Effector memory CD4-positive, alpha-beta T cell (primary cell): ENCODE results near the gene LGALS7B.
"Not testable (repeated sequence)": the region's sequence is repeated elsewhere in the genome, so short reads cannot be mapped to it uniquely, and the experiment has no call there.

Source experiments
- DNase-seq, 3 donors: peaks; one replicate each; pipeline ENCODE4 v3.0.0-alpha.2; 2020
- H3K27ac ChIP-seq: 2 replicates; pipeline ENCODE4 v1.7.0; 2013; ENCODE audit warnings: mild to moderate bottlenecking, low read length, moderate library complexity; ENCODE audit not compliant: insufficient read depth, poor library complexity, severe bottlenecking
- H3K27me3 ChIP-seq: replicated peaks from 2 replicates; pipeline ENCODE4 v1.7.0; 2013; ENCODE audit warnings: mild to moderate bottlenecking, low read length; ENCODE audit not compliant: insufficient read depth, control insufficient read depth, poor library complexity, severe bottlenecking
- H3K36me3 ChIP-seq: 2 replicates; pipeline ENCODE4 v1.7.0; 2013; ENCODE audit warnings: mild to moderate bottlenecking, low read length, moderate library complexity; ENCODE audit not compliant: control insufficient read depth, insufficient read depth
- H3K4me1 ChIP-seq: 2 replicates; pipeline ENCODE4 v1.7.0; 2013; ENCODE audit warnings: low read length, mild to moderate bottlenecking; ENCODE audit not compliant: control insufficient read depth, insufficient read depth, poor library complexity, severe bottlenecking
- H3K4me3 ChIP-seq: 2 replicates; pipeline ENCODE4 v1.7.0; 2013; ENCODE audit warnings: low read length, low read depth, mild to moderate bottlenecking; ENCODE audit not compliant: insufficient read depth, poor library complexity, severe bottlenecking
- H3K9me3 ChIP-seq: 2 replicates; pipeline ENCODE4 v1.7.0; 2013; ENCODE audit warnings: mild to moderate bottlenecking, low read length, moderate library complexity; ENCODE audit not compliant: control insufficient read depth

LGALS7B gene

DNA sequence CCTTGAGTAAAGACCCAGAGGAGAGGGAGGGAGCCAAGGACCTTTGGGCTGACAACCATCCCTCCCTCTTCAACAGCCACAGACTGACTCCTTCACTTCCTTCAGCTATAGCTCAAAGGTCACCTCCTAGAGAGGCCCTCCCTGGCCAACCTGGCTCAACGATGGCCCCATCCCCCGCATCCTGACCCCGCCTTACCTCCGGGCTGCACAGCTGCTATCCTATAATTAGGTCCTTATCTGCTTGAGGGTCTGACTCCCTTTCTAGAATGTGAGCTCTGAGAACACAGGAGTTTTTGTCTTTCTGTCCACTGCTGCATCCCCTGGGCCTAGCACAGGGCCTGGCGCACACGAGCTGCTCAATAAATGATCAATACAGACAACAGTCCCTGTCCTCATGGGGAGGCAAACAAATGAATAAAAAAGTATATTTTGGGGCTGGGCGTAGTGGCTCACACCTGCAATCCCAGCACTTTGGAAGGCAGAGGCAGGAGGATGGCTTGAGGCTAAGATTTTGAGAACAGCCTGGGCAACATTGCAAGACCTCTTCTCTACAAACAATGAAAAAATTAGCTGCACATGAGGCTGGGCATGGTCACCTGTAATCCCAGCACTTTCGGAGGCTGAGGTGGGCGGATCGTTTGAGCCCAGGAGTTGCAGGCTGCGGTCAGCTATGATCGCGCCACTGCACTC is 30.4 kb downstream of the LGALS7B start:
- DNase-seq: no peak
- no peak overlapping the region for H3K4me3 ChIP-seq
- H3K9me3 ChIP-seq: no peaks in the 10 kb centered on the region
- H3K27ac ChIP-seq: no peak overlapping the region
- no peaks in the 10 kb centered on the region for H3K4me1 ChIP-seq
- H3K36me3 ChIP-seq: peaks cover 43% of the 10 kb centered on the region
- no peaks in the 10 kb centered on the region for H3K27me3 ChIP-seq

- H3K9me3 ChIP-seq, H3K27me3 ChIP-seq, H3K4me1 ChIP-seq, H3K27ac ChIP-seq, DNase-seq, H3K4me3 ChIP-seq: not testable (repeated sequence)
- peaks cover 31% of the 10 kb centered on the region for H3K36me3 ChIP-seq
These were observed 32.3 kb downstream of the LGALS7B start for GRCh38 chr19:38821230-38821825.

- H3K4me1 ChIP-seq, H3K27me3 ChIP-seq, DNase-seq, H3K9me3 ChIP-seq, H3K27ac ChIP-seq, H3K4me3 ChIP-seq: not testable (repeated sequence)
- H3K36me3 ChIP-seq: peaks cover 23% of the 10 kb centered on the region
These were observed 36.9 kb downstream of the LGALS7B start for GRCh38 chr19:38825936-38826335.

GRCh38 chr19:38826856-38827551 is 38.0 kb downstream of the LGALS7B start:
- H3K36me3 ChIP-seq: peaks cover 22% of the 10 kb centered on the region

DNA sequence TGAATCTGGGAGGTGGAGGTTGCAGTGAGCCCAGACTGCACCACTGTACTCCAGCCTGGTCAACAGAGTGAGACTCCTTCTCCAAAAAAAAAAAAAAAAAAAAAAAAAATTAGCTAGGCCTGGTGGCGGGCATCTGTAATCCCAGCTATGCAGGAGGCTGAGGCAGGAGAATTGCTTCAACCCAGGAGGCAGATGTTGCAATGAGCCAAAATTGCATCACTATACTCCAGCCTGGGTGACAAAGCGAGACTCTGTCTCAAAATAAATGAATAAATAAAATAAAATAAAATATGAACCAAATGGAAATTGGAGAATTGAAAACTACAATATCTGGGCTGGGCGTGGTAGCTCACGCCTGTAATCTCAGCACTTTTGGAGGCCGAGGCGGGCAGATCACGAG is 40.2 kb downstream of the LGALS7B start:
- not testable (repeated sequence) for H3K27ac ChIP-seq, DNase-seq, H3K4me3 ChIP-seq, H3K27me3 ChIP-seq, H3K4me1 ChIP-seq, H3K9me3 ChIP-seq
- H3K36me3 ChIP-seq: peaks cover 16% of the 10 kb centered on the region

More at GRCh38 chr19:38826856-38827551, 38.0 kb downstream of the LGALS7B start:
- H3K9me3 ChIP-seq: no peaks in the 10 kb centered on the region
- no peaks in the 10 kb centered on the region for H3K4me1 ChIP-seq
- no peaks in the 10 kb centered on the region for H3K27me3 ChIP-seq
- H3K4me3 ChIP-seq: no peak overlapping the region
- no peak overlapping the region for H3K27ac ChIP-seq
- DNase-seq: no peak

- H3K36me3 ChIP-seq: peaks cover 16% of the 10 kb centered on the region
- H3K4me3 ChIP-seq: no peak overlapping the region
- no peaks in the 10 kb centered on the region for H3K27me3 ChIP-seq
- no peak overlapping the region for H3K27ac ChIP-seq
- H3K4me1 ChIP-seq: peaks cover 3% of the 10 kb centered on the region
- DNase-seq: no peak
- H3K9me3 ChIP-seq: no peaks in the 10 kb centered on the region
These were observed 41.2 kb downstream of the LGALS7B start for GRCh38 chr19:38830039-38830733.

GRCh38 chr19:38831142-38831605 is 42.2 kb downstream of the LGALS7B start:
- peak in 1 of 3 donors; percentile 11 for DNase-seq
- H3K27me3 ChIP-seq: no peaks in the 10 kb centered on the region
- peak overlapping the region; percentile 77 for H3K27ac ChIP-seq
- no peaks in the 10 kb centered on the region for H3K9me3 ChIP-seq
- peaks cover 3% of the 10 kb centered on the region for H3K4me1 ChIP-seq
- peaks cover 22% of the 10 kb centered on the region for H3K36me3 ChIP-seq
- peak overlapping the region; percentile 79 for H3K4me3 ChIP-seq

DNA sequence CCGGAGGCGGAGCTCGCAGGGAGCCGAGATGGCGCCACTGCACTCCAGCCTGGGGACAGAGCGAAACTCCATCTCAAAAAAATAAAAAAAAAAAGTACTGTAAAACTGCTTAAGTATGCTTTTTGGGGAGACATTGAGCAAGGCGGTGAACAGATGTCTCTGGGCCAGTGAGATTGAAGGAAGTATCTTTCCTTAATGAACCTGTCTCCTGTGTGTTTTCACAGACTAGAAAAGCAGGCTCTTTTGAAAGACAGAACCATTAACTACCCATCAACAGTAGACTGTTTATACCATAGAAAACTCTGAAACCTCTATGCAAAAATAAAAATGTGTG is 44.1 kb downstream of the LGALS7B start:
- peaks cover 3% of the 10 kb centered on the region for H3K4me1 ChIP-seq
- H3K9me3 ChIP-seq: no peaks in the 10 kb centered on the region
- no peak overlapping the region for H3K4me3 ChIP-seq
- DNase-seq: no peak
- H3K36me3 ChIP-seq: peaks cover 31% of the 10 kb centered on the region
- no peak overlapping the region for H3K27ac ChIP-seq
- no peaks in the 10 kb centered on the region for H3K27me3 ChIP-seq

- Histone ChIP-seq H3K27ac (no peak overlapping the region), H3K4me1 (peaks cover 3% of the 10 kb centered on the region), H3K27me3 (no peaks in the 10 kb centered on the region), H3K9me3 (no peaks in the 10 kb centered on the region), H3K4me3 (no peak overlapping the region), H3K36me3 (peaks cover 41% of the 10 kb centered on the region)
- DNase-seq: no peak
These were observed 45.1 kb downstream of the LGALS7B start for GRCh38 chr19:38834104-38834490.

DNA sequence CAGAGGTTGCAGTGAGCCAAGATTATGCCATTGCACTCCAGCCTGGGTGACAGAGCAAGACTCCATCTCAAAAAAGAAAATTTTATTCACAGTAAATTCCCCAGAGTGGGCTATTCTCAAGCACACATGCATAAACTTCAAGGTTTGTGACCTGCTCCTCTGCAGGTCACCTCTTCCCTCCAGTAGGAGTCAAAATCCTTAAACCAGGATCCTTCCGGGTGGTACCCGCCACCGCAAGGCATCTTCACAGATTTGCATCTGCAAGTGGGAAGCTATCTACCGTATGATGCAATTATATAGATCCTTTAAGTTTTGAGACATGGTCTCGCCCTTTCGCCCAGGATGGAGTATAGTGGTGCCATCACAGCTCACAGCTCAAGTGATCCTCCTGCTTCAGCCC is 45.6 kb downstream of the LGALS7B start:
- Histone ChIP-seq H3K27ac (no peak overlapping the region), H3K9me3 (no peaks in the 10 kb centered on the region), H3K4me3 (no peak overlapping the region), H3K4me1 (peaks cover 3% of the 10 kb centered on the region), H3K36me3 (peaks cover 46% of the 10 kb centered on the region), H3K27me3 (no peaks in the 10 kb centered on the region)
- no peak for DNase-seq
